Stimulated activated CD8-positive, alpha-beta memory T cell treated with anti-CD3 and anti-CD28 coated beads, Interleukin-15, amount 100 ng/mL, for 1 hour (primary cell): ENCODE measurements around the gene LYSMD2.
"Not testable (repeated sequence)": the region's sequence is repeated elsewhere in the genome, so short reads cannot be mapped to it uniquely, and the experiment has no call there.

ENCODE experiments used
- DNase-seq: peaks from one replicate; pipeline ENCODE4 v3.0.0-alpha.2; 2020; ENCODE audit warnings: low read depth

Gene LYSMD2

GRCh38 chr15:51737522-51738305, at the start of gene LYSMD2:
Gene LYSMD2, minus strand, starts transcription at chr15:51737655. Its CDS starts 33 bp downstream, at chr15:51737622.
- DNase-seq, result peak; percentile 34

- DNase-seq, result not testable (repeated sequence)
Observed at GRCh38 chr15:51787130-51787529, 49.7 kb upstream of the LYSMD2 start.

GRCh38 chr15:51783967-51784366, 46.5 kb upstream of the LYSMD2 start:
- DNase-seq, result no peak

GRCh38 chr15:51782357-51782896, 45.0 kb upstream of the LYSMD2 start:
- no peak for DNase-seq

GRCh38 chr15:51781506-51781905, 44.1 kb upstream of the LYSMD2 start:
- DNase-seq, result no peak

GRCh38 chr15:51780636-51781035, 43.2 kb upstream of the LYSMD2 start:
- DNase-seq, result no peak

GRCh38 chr15:51776952-51777569, 39.6 kb upstream of the LYSMD2 start:
- peak; percentile 48 for DNase-seq

GRCh38 chr15:51775967-51776816, 38.7 kb upstream of the LYSMD2 start:
- peak; percentile 21 for DNase-seq

GRCh38 chr15:51774916-51775315, 37.5 kb upstream of the LYSMD2 start:
- DNase-seq, result no peak

- DNase-seq, result no peak
Observed at GRCh38 chr15:51771773-51772172, 34.3 kb upstream of the LYSMD2 start.

- DNase-seq, result no peak
Observed at GRCh38 chr15:51770902-51771301, 33.4 kb upstream of the LYSMD2 start.

- no peak for DNase-seq
Observed at GRCh38 chr15:51768018-51768417, 30.6 kb upstream of the LYSMD2 start.

GRCh38 chr15:51766341-51766740, 28.9 kb upstream of the LYSMD2 start:
- DNase-seq, result no peak

GRCh38 chr15:51765751-51766150, 28.3 kb upstream of the LYSMD2 start:
- DNase-seq, result no peak

GRCh38 chr15:51760805-51761204, 23.4 kb upstream of the LYSMD2 start:
- no peak for DNase-seq

GRCh38 chr15:51759557-51760070, 22.2 kb upstream of the LYSMD2 start:
- no peak for DNase-seq

GRCh38 chr15:51758645-51759044, 21.2 kb upstream of the LYSMD2 start:
- DNase-seq, result no peak

- DNase-seq, result no peak
Observed at GRCh38 chr15:51757450-51757849, 20.0 kb upstream of the LYSMD2 start.

GRCh38 chr15:51756482-51756881, 19.0 kb upstream of the LYSMD2 start:
- DNase-seq, result no peak

GRCh38 chr15:51755790-51756189, 18.3 kb upstream of the LYSMD2 start:
- DNase-seq, result no peak

- DNase-seq, result no peak
Observed at GRCh38 chr15:51754267-51754666, 16.8 kb upstream of the LYSMD2 start.

GRCh38 chr15:51752888-51753287, 15.4 kb upstream of the LYSMD2 start:
- no peak for DNase-seq
